Colon (tissue), 2 donors: ENCODE results near the gene ASXL3.

ENCODE experiments used
- FAIRE-seq: peaks from 2 replicates; lab custom pipeline; 2012; peaks lifted over from hg19 to GRCh38; lab: Jason Lieb, UNC
- donor health status: control.
- donor health status: control.

The ASXL3 gene

DNA sequence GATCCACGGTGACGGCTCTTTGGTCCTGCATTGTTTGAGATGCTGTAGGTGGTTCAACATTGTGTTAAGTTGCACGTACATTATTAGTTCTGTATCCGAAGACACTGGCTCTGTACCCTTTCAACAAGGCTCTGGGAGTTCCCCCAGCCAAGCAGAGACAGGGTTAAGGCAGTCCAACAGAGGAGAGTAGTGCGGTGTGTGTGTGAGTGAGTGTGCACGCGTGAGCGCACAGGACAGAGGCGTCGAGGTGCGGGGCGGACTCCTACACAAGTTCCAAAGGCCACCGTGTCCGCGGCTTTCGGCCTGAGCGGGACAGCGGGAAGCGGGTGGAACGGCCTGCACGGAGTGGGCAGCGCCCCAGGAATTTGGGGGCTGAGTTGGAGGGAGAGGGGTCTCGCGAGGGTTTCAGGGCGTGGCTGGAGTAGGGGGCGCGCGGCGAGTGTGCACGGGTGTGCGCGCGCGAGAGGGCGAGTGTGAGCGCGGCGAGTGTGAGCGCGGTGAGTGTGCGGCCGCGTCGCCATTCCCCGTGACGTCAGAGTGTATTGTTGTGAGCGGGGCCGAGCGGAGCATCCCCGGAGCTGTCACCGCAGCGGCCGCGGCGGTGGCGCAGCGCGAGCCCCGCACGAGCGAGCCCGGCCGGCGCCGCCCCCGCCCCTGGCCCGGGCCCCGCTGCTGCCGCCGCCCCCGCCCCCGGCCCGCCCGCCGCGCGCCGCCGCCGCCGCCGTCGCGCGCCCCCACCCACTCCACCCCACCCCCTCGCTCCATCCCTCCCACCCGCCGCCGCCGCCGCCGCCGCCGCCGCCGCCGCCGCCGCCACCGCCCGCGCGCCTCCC is at the start of gene ASXL3:
Gene ASXL3, plus strand, starts transcription at position 535 of the 833 bp plus-strand sequence. CDS start 413 bp downstream, outside the sequence.
- no peak for FAIRE-seq

DNA sequence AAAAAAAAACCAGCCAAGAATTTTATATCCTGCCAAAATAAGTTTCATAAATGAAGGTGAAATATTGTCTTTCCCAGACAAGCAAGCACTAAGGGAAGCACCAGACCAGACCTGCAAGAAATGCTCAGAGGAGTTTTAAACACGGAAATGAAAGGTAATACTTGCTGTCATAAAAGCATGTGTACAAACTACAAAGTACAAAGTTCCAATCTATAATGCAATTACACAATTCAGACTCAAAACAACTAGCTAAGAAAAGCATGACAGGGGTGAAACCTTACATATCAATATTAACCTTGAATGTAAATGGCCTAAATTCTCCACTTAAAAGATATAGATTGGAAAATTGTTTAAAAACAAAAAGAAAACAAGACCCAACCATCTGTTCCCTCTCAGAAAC is 45.0 kb upstream of the ASXL3 start:
- FAIRE-seq = peak; percentile 41

DNA sequence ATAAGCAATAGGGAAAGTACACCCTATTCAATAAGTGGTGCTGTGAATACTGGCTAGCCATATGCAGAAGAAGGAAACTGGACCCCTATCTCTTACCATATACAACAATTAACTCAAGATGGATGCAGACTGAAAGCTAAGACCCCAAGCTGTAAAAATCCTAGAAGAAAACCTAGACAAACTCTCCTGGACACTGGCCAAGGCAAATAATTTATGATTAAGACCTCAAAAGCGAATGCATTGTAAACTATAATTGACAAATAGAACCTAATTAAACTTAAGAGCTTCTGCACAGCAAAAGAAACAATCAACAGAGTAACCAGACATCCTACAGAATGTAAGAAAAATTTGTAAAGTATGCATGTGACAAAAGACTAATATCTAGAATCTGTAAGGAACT is 41.1 kb upstream of the ASXL3 start:
- FAIRE-seq = no peak

DNA sequence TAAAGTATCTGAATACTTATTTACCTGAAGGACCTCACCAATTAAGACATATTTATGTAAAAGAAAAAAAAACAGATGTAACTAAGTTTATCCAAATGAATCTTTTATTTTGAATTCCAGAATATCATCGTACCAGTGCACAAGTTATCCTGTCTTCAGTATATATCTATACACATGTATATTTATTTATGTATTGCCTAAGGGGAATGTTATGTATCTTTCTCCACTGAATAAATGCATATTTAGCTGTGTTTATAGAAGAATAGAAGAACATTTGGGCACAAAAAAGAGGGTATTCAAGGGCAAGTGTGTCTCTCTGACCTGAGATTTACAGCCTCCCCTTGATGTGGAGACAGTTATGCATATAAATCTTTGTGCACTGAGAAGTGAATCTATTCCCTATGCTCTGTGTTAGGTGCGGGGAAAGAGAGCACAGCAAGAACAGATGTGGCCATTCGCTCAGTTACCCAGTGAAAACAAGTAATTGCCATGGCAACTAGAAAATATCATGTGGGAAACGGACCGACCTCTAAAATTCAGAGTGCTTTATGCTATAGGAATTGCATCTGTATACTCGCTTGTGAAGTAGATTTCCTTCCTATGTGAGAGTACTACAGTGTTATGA is 39.5 kb upstream of the ASXL3 start:
- no peak for FAIRE-seq

DNA sequence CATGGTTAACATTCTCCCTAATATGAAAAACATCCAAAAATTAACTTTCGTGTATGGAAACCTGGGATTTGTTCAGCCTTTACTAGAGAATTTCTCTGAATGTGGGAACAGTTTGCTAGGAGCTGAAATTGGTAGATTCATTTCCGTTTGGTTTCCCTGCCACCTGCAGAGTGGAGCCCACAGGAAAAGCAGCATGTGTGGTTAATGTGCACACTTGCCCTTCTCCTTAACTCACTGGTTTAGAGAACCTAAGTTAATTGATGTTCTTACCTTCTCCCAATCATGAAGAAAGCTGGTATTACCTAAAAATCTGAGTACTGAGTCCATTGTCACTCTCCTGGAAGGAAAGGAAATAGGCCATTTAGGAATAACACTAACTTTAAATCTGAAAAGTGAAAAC is 37.6 kb upstream of the ASXL3 start:
- no peak for FAIRE-seq

DNA sequence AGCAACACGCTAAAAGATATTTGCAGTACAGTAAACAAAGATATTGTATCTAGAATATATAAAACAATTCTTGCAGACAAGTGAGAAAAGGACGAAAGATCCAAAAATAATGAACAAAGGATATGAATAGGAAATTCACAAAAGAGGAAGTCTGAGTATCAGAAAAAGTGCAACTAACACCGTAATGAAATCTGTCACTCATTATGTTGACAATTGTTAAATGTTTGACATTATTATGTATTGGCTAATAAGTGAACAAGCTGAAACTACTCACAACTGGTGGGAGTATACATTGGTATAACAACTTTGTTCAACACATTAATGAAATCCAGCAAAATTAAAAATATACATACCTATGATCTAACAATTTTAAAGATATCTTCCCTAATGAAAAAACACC is 36.7 kb upstream of the ASXL3 start:
- FAIRE-seq = no peak

GRCh38 chr18:33556846-33557245 is 21.2 kb upstream of the ASXL3 start:
- FAIRE-seq = no peak

DNA sequence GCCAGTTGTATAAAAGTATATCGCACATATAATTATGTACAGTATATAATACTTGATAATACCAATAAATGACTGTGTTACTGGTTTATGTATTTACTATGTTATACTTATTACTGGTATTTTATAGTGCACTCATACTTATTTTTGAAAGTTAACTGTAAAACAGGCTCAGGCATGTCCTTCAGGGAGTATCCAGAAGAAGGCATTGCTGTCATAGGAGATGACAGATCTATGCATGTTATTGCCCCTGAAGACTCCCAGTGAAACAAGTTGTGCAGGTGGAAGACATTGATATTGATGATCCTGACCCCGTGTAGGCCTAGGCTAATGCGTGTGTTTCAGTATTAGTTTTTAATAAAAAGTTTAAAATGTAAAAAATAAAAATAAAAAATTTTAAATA is 20.3 kb upstream of the ASXL3 start:
- no peak for FAIRE-seq

DNA sequence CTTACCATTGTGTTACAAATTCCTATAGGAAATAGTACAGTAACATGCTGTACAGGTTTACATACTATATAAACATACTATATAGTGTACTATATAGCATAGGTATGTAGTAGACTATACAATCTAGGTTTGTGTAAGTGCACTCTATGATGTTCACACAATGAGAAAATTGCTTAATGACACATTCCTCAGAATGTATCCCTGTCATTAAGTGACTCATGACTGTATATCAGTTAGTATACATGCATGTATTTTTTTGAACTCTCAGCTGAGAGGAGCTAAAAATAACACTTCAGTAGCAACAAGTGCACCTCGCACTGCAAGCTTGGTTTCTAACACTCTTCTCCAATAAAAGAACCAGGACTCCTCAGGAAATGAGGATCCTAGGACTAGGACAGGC is 19.5 kb upstream of the ASXL3 start:
- no peak for FAIRE-seq

DNA sequence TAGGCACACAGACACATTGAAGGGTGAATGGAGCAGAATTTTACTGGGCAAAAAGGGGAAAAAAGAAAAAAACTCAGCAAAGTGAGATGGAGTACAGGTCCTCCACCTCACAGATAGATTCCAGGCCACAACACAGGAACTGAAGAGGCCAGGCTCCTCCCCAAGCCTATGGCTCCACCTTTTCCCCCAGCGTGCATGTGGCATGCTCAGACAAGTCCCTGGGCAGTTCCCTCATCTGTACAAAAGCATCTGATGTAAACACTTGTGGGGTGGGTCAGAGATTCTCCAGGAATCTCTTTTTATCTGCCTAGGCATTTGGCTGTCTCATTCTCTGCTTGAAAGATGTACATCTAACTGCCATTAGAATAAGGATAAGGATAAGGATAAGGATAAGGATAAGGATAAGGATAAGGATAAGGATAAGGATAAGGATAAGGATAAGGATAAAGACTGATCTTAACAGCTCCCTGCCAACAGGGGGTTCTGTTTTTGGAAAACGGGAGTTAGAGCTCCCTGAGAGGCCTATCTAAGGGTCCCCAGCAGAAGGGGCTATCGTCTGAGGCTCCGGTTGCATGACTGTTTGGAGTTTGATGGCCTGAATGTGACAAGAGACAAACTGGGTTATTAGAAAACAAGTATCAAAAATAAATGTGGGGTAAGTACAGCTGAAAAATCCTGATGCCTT is 17.2 kb upstream of the ASXL3 start:
- no peak for FAIRE-seq

- FAIRE-seq = no peak
These were observed 15.3 kb upstream of the ASXL3 start for GRCh38 chr18:33562741-33563140.

DNA sequence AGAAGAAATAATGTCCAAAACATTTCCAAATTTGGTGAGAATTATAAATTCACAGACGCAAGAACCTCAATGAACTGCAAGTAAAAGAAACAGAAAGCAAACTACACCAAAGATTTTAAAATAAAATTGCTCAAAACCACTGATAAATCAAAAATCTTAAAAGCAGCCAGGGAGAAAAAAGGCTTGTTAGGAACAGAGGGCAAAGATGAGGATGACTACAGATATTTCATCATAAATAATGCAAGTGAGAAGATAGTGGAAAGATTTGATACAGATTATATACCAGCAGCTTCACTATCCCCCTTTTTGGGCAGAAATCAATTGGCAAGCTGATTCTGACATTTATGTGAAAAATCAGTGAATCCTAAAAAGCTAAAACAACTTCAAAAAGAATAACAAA is 10.3 kb upstream of the ASXL3 start:
- FAIRE-seq = no peak

GRCh38 chr18:33571998-33572787 is 5.8 kb upstream of the ASXL3 start:
- FAIRE-seq = no peak

GRCh38 chr18:33573193-33573592 is 4.8 kb upstream of the ASXL3 start:
- FAIRE-seq = no peak

- no peak for FAIRE-seq
These were observed 2.6 kb upstream of the ASXL3 start for GRCh38 chr18:33575451-33575850.

DNA sequence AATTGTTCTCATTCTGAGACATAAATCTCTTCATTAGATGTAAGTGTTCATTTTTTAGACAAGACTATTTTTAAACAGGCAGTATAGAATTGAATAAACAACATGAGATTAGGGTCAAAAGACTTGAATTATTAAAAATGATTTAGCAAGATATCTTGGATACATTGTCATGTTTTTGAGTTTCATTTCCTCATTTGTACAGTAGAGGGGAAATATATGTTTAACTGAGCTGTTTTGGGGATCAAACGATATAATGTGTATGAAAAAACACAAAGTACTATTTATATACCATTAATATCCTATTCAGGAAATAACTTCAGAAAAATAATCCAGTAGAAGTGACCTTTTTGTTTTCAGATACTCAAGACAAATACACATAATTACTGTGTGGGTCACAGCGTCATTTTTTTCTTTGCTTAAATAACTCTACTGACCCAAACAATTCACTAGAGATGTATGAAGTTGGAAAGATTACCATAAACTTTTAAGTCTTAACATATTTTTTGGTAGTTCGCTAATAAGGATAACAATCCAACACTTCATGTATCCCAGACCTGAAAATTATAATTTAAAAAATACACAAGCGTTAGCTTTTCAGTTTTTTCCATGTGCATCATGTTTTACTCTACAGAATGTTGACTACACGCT is 896 bp upstream of the ASXL3 start:
- FAIRE-seq = peak; percentile 76

DNA sequence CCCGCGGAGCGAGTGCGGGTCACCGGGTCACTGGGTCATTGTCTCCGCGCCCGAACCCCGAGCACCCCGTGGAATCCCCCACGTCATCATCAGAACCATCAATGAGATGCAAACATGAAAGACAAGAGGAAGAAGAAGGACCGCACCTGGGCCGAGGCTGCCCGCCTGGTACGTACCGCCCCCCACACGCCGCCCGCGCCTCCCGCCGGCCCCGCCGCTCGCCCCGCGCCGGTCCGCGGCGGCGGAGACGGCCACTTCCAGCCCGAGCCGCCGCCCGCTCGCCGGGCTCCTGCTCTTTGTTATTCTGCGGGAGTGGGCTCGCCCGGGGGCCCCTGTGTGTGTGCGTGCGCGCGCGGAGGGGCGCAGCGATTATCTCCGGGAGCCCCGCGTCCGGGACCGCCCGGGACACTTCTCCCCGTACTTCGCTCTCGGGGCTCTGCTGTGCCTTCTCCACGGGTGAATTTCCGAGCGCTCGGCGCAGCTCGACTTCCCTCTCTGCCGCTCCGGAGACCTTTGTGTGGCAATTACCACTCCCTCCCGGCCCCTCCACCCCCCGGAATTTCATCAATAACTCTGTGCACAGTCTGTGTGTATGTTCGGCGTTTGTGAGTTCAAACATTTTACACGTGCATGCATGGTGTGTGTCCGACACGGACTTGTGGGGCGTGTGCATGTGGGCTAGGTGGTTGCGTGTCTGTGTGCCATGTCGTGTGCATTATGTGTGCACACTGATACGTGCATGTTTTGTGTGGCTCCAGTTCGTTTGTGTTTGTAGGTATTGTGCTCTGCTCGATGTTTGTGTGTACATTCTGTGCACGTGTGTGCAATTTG is 714 bp downstream of the ASXL3 start:
- no peak for FAIRE-seq

DNA sequence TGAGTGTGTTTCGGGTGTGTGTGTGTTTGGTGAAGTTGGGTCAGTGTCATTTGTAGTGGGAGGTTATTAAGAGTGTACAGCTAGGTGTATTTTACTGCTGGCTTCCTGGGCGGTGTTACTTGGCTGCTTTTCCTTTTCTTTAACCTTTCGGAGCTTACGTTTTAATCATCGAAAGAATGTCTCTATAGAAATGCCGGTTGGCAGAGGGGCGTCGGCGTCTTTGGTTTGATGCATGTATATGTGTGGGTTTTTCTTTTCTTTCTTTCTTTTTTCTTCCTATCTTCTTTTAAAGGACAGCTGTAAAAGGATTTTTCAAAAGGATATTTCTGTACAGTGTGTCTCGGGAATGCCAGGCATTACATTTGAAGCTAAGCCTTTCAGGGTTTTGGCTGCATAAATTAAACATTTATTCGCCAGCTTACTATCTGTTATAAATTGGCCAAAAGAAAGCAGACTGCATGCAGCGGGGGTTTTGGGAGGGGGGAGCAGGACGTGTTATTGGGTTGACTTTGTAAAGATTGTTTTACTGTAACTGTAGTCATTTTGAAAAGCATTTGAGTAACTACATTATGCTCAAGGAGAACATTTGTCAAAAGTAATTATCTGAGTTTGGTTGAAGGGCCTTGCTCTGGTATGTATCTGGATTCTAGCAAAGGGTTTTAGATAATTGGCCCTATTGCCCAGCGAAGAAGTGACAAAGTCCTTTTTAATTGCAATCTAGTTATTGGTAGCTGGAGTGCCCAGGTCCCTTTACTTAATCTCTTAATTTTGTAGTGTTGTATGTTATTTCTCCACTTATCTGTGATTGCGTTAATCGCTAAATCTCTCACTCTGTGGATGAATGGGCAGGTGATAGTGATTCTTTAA is 1.6 kb downstream of the ASXL3 start:
- FAIRE-seq = no peak

DNA sequence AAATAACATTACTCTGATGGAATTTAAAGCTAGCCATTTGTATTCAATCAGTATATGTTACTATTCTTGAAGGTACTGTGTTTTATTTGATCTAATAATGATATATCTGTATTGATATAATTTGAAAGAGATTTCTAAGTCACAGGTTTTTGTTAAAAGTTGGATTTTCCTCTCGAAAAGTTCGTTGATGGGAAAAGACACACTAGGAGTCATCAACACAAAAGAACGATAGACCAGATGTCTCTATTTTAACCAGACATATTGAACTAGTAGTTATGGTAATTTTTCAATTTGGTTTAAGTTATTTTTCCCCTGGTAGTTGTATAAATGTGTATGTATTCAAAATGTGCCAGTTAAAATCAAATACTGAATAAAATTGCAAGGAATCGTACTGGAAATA is 2.5 kb downstream of the ASXL3 start:
- FAIRE-seq = no peak

- FAIRE-seq = no peak
These were observed 3.8 kb downstream of the ASXL3 start for GRCh38 chr18:33581856-33582255.
